Smooth muscle cell (in vitro differentiated cells): ENCODE data around the gene MCTP2. TPM values are rescaled to one million over a fixed set of nuclear protein-coding genes. Genes with fewer than 3 reads are reported as not detected.

ENCODE experiments used
- DNase-seq: peaks from one replicate; lab custom pipeline; 2025; ENCODE audit not compliant: unreplicated experiment; lab: John Stamatoyannopoulos, UW
- H2AFZ ChIP-seq: fragments of 200-600 bp; sonication (generic); 2 replicates; pipeline ENCODE4 v1.6.0; 2016; ENCODE audit warnings: antibody characterized with exemption, low read depth, mild to moderate bottlenecking
- H3F3A ChIP-seq: fragments of 200-600 bp; sonication (generic); 2 replicates; pipeline ENCODE4 v1.6.0; 2017; ENCODE audit warnings: antibody characterized with exemption, low read depth
- H3K27ac ChIP-seq: fragments of 200-600 bp; sonication (generic); 2 replicates; pipeline ENCODE4 v1.5.1; 2016; ENCODE audit warnings: low read depth, mild to moderate bottlenecking
- H3K27me3 ChIP-seq: fragments of 200-600 bp; sonication (generic); 2 replicates; pipeline ENCODE4 v1.6.1; 2016; ENCODE audit warnings: low read depth, mild to moderate bottlenecking
- H3K36me3 ChIP-seq: fragments of 200-600 bp; sonication (generic); 2 replicates; pipeline ENCODE4 v1.5.1; 2016; ENCODE audit warnings: low read depth
- H3K4me1 ChIP-seq: fragments of 200-600 bp; sonication (generic); 2 replicates; pipeline ENCODE4 v1.5.1; 2016; ENCODE audit warnings: low read depth
- H3K4me2 ChIP-seq: fragments of 200-600 bp; sonication (generic); 2 replicates; pipeline ENCODE4 v1.6.0; 2016; ENCODE audit warnings: mild to moderate bottlenecking
- H3K4me3 ChIP-seq: fragments of 200-600 bp; sonication (generic); 2 replicates; pipeline ENCODE4 v1.5.1; 2016; ENCODE audit warnings: mild to moderate bottlenecking
- H3K79me2 ChIP-seq: fragments of 200-600 bp; sonication (generic); 2 replicates; pipeline ENCODE4 v1.6.0; 2016; ENCODE audit warnings: low read depth, mild to moderate bottlenecking
- H3K9ac ChIP-seq: fragments of 200-600 bp; sonication (generic); 2 replicates; pipeline ENCODE4 v1.6.0; 2016; ENCODE audit warnings: low read depth
- H3K9me3 ChIP-seq: fragments of 200-600 bp; sonication (generic); replicated peaks from 2 replicates; pipeline ENCODE4 v1.5.1; 2016; ENCODE audit warnings: low read depth
- H4K20me1 ChIP-seq: fragments of 200-600 bp; sonication (generic); 2 replicates; pipeline ENCODE4 v1.6.0; 2016; ENCODE audit warnings: low read depth
- CTCF ChIP-seq: fragments of 200-600 bp; sonication (generic); IDR thresholded peaks from 2 replicates; pipeline ENCODE4 v1.5.1; 2017; ENCODE audit warnings: borderline replicate concordance, mild to moderate bottlenecking, antibody characterized with exemption; ENCODE audit not compliant: insufficient read depth, poor library complexity, severe bottlenecking
- WGBS: methylation state at CpG from one replicate; pipeline ENCODE4 v1.1.7; 2016; ENCODE audit warnings: low lambda C conversion rate; 5-methylcytosine and 5-hydroxymethylcytosine counted together
- polyA plus RNA-seq: library from polyadenylated mRNA; unstranded; fragments of >200 nt; fragmentation: Nextera tagmentation; extraction: Ambion mirVana; gene quantifications from 2 replicates; pipeline ENCODE4 v1.2.1, GENCODE V29; 2016
- total RNA-seq: library from RNA; depleted of rRNA; stranded (reverse); fragments of >200 nt; gene quantifications from 2 replicates; pipeline ENCODE4 v1.2.3, GENCODE V29; 2014

Gene MCTP2
- total and polyA plus RNA-seq, 2 experiments from 2014 or later = 12.1 to 32.1 TPM

GRCh38 chr15:94367726-94368535, 136.6 kb downstream of the MCTP2 start:
- DNase-seq = no peak

GRCh38 chr15:94370206-94370935, 139.0 kb downstream of the MCTP2 start:
- 61% methylated on average over 10 of the region's 10 CpGs for WGBS
- no peaks in the 10 kb centered on the region for H3F3A ChIP-seq

More at GRCh38 chr15:94367726-94368535, 136.6 kb downstream of the MCTP2 start:
- Histone ChIP-seq H3K4me3 (no peak overlapping the region), H3K4me1 (no peaks in the 10 kb centered on the region), H3K9ac (no peak overlapping the region), H3K27me3 (no peaks in the 10 kb centered on the region), H3K9me3 (no peaks in the 10 kb centered on the region), H3K4me2 (no peak overlapping the region), H4K20me1 (no peaks in the 10 kb centered on the region), H3K36me3 (no peaks in the 10 kb centered on the region), H3K79me2 (no peaks in the 10 kb centered on the region), H3F3A (no peaks in the 10 kb centered on the region), H2AFZ (no peak overlapping the region), H3K27ac (no peak overlapping the region)
- 73% methylated on average over 6 of the region's 6 CpGs for WGBS
- TF ChIP-seq CTCF = no peak

GRCh38 chr15:94370936-94371285, 139.6 kb downstream of the MCTP2 start:
- Histone ChIP-seq H2AFZ (no peak overlapping the region), H3K36me3 (no peaks in the 10 kb centered on the region), H3K27ac (no peak overlapping the region), H3K27me3 (no peaks in the 10 kb centered on the region), H3K4me1 (no peaks in the 10 kb centered on the region), H3K9ac (no peak overlapping the region), H3K79me2 (no peaks in the 10 kb centered on the region), H4K20me1 (no peaks in the 10 kb centered on the region), H3K9me3 (no peaks in the 10 kb centered on the region), H3F3A (no peaks in the 10 kb centered on the region), H3K4me2 (peak overlapping the region; percentile 22), H3K4me3 (no peak overlapping the region)
- DNase-seq = no peak
- no peak for TF ChIP-seq CTCF
- 93% methylated on average over 2 of the region's 2 CpGs for WGBS

More at GRCh38 chr15:94370206-94370935, 139.0 kb downstream of the MCTP2 start:
- H2AFZ ChIP-seq = no peak overlapping the region
- H3K27me3 ChIP-seq = no peaks in the 10 kb centered on the region
- no peaks in the 10 kb centered on the region for H4K20me1 ChIP-seq
- DNase-seq = no peak
- H3K79me2 ChIP-seq = no peaks in the 10 kb centered on the region
- H3K9me3 ChIP-seq = no peaks in the 10 kb centered on the region
- no peak overlapping the region for H3K4me3 ChIP-seq
- TF ChIP-seq CTCF = no peak
- H3K36me3 ChIP-seq = no peaks in the 10 kb centered on the region
- no peaks in the 10 kb centered on the region for H3K4me1 ChIP-seq
- H3K4me2 ChIP-seq = peak overlapping the region; percentile 22
- peak overlapping the region; percentile 32 for H3K27ac ChIP-seq
- H3K9ac ChIP-seq = no peak overlapping the region
